Hematopoietic multipotent progenitor cell treated with erythropoietin and hydrocortisone succinate and interleukin-3 and kit ligand, for 8 days (in vitro differentiated cells): ENCODE data around the gene PRKAR2B.
"Not testable (repeated sequence)": the region's sequence is repeated elsewhere in the genome, so short reads cannot be mapped to it uniquely, and the experiment has no call there.

ENCODE experiments used
- DNase-seq: peaks from one replicate; pipeline ENCODE4 v3.0.0-alpha.2; 2015

Gene PRKAR2B

DNA sequence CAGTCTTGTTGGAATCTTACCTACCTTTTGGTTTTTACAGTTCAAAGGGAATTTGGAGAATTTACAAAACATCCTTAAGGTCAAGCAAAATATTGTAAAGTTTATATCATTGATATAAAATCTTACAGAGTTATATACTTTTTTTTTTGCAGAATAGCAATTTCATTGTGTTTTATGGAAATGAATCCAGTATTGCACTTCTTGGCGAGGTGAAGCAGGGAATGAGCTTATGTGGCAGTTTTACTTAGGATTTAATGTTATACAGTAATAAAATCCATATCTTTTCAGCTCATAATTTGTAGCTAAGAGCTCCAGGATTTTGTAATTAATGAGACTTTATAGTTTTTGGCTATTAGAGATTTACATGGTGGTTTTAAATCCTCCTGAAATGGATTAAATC, 5.0 kb downstream of the PRKAR2B start:
- no peak for DNase-seq

GRCh38 chr7:107049971-107050532, 5.5 kb downstream of the PRKAR2B start:
- DNase-seq, result no peak

DNA sequence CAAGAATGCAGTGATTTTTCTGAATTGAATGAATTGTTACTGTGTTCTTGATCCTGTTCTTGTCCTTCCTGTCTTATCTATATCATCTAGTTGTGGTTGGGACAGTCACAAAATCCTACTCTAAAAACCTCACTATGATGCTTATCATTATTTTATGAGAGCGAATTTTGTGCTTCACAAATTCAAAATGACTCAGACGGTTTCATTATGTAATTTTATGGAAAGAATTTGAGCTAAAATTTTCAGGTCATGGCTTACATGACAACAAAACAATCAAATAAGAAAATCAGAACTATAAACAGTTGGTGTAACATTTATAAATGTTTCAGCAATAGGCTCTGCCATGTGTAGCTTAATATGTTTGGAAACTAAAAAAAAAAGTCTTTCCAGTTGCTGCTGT, 6.9 kb downstream of the PRKAR2B start:
- DNase-seq, result no peak

DNA sequence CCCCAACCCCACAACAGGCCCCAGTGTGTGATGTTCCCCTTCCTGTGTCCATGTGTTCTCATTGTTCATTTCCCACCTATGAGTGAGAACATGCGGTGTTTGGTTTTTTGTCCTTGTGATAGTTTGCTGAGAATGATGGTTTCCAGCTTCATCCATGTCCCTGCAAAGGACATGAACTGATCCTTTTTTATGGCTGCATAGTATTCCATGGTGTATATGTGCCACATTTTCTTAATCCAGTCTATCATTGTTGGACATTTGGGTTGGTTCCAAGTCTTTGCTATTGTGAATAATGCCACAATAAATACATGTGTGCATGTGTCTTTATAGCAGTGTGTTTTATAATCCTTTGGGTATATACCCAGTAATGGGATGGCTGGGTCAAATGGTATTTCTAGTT, 10.5 kb downstream of the PRKAR2B start:
- not testable (repeated sequence) for DNase-seq

DNA sequence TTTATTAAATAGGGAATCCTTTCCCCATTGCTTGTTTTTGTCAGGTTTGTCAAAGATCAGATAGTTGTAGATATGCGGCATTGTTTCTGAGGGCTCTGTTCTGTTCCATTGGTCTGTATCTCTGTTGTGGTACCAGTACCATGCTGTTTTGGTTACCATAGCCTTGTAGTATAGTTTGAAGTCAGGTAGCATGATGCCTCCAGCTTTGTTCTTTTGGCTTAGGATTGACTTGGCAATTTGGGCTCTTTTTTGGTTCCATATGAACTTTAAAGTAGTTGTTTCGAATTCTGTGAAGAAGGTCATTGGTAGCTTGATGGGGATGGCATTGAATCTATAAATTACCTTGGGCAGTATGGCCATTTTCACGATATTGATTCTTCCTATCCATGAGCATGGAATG, 11.6 kb downstream of the PRKAR2B start:
- not testable (repeated sequence) for DNase-seq

GRCh38 chr7:107056728-107057473, 12.4 kb downstream of the PRKAR2B start:
- DNase-seq, result no peak

DNA sequence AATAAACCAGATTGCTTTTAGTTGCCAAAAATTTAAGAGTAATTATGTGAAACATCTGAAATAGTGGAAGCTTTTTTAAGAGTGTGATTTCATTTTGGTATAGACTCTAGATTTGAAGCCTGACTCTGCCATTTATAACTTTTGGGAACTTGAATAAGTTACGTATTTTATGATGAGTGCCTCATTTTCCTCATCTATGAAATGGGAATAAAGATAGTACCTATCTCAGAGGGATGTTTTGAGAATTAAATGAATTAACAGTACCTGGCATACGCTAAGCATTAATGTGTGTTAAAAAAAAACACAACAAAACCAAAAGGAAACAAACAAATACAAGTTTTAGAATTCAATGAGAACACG, 12.9 kb downstream of the PRKAR2B start:
- DNase-seq, result no peak

GRCh38 chr7:107059468-107059867, 15.0 kb downstream of the PRKAR2B start:
- DNase-seq, result no peak

DNA sequence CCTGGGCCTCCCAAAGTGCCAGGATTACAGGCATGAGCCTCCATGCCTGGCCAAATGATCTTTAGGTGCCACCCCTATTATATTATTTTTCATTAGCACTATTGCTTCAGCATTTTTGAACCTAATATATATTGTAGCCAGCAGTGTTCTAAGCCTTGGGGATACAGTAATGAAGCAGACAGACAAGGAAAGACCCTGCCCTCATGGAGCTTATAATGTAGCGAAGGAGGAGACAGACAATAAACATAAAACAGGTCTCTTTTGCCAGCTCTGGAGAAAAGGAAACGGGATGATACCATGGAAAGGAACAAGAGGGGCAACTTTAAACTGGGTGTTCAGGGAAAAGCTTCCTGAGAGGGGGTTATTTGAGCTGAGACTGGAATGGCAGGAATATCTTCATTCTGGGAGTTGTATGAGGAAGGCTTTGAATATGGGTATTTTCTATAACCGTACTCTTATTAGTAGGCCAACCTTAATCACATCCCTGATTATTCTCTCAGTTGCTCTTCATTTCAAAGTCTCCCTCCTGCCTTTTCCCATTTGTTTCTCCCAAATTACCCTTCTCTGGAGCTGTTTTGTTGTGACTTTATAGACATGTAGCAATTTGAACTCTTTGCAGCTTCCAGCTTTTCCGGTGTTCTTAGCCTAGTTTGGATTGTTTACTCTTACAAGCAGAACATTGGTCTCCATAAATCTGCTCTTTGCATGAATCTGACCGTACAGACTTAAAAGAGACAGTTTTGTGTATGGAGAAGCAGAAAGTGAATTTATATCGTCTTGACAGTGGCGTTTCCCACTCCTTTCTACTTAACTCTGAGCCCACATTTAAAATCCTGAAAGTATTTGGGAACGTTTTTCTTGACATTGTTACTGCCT, 19.0 kb downstream of the PRKAR2B start:
- DNase-seq, result no peak

GRCh38 chr7:107064255-107064654, 19.8 kb downstream of the PRKAR2B start:
- DNase-seq, result no peak

DNA sequence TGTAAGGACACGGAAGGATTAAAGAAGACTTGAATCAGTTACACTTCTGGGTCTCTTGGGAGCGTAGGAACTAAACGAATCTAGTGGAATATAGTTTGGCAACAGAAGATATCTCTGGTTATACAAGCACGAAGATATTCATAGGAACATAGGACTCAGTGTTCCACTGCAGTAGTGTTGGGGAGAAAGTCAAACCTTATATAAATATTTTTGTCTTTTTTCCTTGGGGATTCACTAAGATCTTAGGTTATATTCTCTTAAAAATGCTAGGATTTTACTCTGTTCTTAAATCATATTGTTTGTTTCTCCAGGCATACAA, 21.4 kb downstream of the PRKAR2B start:
- DNase-seq, result no peak

GRCh38 chr7:107068156-107068555, 23.7 kb downstream of the PRKAR2B start:
- no peak for DNase-seq

- DNase-seq, result no peak
Measured at GRCh38 chr7:107069457-107069856, 25.0 kb downstream of the PRKAR2B start.

- no peak for DNase-seq
Measured at GRCh38 chr7:107070710-107071109, 26.2 kb downstream of the PRKAR2B start.

DNA sequence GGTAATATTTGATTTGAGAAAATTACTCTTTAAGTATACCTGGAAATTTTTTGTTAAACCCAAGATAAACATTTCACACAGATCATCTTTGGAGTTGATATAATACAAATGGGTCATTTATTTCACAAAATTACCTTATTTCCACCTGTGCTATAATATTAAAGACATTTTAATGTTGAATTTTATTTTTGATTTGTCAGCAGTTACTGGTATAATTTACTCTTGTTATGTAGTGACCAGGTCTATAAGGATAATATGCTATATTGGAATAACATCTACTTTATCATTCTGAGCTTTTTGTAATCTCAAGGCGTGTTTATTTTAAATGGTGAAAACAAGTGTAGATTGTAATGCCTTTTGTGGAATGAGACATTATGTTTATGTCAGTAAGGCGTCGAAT, 26.6 kb downstream of the PRKAR2B start:
- no peak for DNase-seq

- no peak for DNase-seq
Measured at GRCh38 chr7:107072133-107072532, 27.6 kb downstream of the PRKAR2B start.

- peak; percentile 92 for DNase-seq
Measured at GRCh38 chr7:107075863-107076574, 31.5 kb downstream of the PRKAR2B start.

DNA sequence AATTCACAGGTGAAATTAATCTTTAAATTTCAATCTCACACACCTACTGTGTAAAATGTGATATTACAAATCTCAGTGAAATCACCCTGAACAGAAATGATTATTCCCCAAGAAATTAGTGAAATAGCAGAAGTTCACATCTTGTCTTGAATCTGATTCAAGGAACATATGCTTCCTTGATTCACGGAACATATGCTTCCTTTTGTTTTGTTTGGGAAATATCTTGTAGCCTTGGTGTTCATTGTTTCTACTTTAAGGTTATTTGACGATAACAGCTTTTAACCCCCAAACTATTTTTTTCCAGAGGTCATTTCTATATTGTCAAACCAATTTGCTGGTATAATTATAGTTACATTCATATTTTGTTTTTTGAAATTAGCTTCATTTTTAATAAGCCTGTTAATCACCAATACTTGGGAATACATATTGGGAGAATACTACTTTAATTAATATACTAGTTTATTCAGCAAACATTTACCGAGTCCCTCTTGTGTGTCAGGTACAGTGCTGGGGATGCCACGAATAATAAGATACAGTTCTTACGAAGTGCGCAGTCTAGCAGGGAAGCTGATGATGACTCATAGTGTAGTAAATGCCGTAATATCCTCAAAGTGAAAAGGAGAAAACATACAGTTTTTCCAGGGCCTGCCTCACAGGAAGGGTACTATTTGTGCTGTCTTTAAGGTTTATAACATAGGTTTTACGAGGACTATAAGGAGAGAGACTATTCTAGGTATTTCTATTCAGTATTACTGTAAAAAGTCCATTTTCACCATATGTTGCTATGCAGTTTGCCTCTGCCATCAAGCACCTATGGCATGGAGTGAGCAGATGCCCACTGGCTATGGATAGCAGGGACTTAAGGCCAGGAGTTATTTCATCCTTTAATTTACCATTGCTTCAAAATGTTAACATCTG, 32.5 kb downstream of the PRKAR2B start:
- no peak for DNase-seq

GRCh38 chr7:107077699-107078516, 33.4 kb downstream of the PRKAR2B start:
- no peak for DNase-seq

- peak; percentile 76 for DNase-seq
Measured at GRCh38 chr7:107078517-107078966, 34.0 kb downstream of the PRKAR2B start.

DNA sequence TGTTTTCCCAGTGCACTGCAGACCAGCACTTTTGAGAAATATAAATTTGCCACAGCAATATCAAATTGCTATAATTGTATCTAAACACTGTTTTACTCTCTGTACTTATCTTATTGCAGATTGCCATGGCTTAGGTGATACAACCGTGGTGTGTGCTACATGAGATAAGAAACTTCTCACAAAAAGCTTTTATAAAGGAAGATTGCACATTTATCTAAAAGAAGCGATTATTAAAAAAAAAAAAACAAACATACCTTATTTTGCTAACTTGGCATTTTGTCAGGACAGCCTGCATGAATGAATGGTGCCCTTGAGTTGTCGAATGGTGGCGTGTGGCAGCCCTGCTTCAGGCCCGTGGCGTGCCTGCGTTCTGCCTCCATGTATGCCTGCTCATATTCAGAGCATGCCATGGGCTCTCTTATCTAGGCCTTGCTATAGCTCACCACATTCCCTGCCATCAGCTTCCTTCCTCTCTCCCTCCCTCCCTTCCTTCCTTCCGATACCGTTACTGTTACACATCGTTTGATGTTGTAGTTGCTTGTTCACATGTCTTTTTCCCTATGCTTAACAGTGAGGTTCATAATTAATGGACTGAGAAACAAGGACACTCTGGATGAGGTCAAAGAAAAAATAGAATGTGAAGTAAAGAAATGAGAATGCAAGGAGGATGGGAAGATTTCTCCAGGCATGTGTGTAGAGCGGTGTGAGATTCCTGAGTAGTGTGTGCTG, 34.9 kb downstream of the PRKAR2B start:
- peak; percentile 87 for DNase-seq
